ENCODE data around the gene SORT1.
"Not testable (repeated sequence)": the region's sequence is repeated elsewhere in the genome, so short reads cannot be mapped to it uniquely, and the experiment has no call there.

Gene SORT1

DNA sequence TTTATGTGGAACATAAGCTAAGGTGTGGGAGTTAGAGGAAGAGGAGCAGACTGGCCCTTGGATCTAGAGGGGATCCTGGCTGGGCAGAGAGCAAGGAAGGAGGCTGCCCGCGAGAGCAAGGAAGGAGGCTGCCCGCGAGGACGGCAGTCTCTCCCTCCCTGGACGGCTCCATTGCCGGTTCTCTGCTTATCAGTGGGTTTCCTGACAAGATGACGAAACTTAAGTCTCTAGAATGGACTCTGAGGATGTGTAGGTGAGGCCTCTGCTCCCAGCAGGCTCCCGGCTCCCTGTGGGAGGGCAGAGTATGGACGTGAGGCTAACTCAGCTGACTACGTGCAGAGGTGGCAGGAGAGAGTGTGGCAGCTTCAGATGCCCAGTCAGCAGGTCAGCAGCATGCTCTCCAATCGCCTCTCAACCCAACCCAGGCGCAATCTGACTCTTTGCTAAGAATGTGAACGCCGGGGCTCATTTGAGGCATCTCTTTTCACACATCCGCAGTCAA, 97.0 kb downstream of the SORT1 start:
- no peak for DNase-seq

DNA sequence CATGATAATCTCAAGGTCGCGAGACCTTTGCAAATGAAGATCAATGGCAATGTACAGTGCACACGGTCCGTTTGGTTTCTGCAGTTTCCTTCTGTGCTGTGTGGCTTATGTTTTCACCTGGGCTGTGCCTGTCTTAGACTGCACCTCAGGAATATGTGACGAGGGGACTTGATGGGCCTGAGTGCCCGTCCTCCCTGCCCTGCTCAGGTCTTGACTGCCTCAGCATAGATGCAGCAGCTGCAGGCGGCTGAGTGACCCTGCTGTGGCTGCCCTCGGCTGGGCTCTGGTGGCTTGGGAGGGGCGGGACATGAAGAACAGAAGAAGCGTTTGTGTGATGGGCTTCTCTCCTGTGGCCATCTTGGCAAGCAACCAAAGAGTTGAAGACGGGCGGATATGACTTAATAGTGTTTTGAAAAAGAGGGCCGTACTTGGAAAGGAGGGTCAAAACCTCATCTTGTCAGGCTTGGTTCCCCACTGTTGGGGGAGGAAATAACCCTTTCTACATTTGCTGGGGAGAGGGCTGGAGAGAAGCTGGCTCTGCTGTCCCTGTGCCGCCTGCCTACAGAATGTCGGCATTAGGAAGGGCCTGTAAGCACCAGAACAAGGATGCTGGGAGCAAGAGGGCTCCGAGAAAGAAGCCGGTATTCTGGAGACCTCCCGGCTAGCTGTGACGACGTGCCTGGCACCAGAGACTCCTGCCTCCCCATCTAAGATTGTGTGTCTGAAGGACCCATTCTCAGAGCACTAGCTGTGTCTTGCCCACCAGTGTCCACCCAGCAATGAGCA, 98.0 kb downstream of the SORT1 start:
- peak in 54 of 56 donors; percentile 40 to 95 (median 81) for DNase-seq

DNA sequence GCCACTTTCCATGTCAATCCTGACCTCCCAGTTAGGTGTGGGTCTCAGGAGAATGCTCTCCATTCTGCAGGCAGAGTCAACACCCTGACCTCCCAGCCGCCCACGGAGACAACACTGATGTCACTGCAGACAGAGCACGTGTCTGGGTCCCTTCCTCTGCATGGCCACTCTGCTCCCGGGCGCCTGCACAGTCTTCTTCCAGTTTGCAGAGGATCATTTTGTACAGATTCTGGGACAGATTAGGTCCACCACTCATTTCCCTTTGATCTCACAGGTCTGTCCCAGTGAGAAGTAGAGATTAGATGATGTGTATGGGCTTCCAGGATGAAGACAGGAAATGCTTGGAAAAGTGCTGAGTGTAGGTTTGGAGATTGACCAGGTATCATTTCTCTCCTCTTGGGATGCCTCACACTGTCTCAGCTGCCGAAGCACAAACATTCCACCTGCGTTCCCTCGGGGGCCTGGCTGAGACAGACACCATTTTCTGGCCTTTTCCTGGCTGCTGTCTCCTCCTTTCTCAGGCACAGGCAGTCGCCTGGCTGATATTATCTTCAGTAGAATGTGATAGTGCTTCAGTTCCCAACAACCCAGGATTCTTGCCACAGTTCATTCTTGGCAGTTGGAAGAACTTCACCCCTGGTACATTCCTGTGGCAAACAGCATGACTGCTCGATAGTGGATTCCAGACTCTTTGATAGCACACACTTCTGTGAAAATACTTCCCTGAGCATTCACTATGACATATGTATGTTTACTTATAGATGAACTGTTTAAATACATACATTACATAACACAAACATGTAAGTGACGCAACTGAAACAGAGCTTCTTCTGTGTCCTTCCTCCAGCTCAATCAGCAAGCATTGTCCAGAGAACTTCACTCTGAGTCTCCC, 98.8 kb downstream of the SORT1 start:
- DNase-seq = peak in 43 of 56 donors; percentile 15 to 82 (median 61)

DNA sequence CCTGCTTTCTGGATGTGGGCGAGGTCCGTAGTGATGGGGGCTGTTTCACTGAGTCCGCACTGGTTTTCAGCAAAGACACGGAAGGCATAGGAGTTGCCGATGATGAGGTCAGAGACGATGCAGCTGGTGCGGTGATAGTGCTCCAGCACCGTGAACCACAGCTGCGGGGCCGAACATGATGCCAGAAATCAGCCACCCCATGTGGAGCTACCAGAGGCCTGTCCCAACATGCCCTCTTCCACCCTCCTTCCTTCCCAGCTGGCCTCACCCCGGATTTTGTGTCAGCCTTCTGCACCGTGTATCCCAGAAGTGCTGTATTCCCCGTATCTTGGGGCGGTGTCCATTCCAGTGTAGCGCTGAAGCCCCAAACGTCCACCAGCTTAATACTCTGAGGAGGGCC, 100.9 kb downstream of the SORT1 start:
- peak in 1 of 56 donors; percentile 29 for DNase-seq

DNA sequence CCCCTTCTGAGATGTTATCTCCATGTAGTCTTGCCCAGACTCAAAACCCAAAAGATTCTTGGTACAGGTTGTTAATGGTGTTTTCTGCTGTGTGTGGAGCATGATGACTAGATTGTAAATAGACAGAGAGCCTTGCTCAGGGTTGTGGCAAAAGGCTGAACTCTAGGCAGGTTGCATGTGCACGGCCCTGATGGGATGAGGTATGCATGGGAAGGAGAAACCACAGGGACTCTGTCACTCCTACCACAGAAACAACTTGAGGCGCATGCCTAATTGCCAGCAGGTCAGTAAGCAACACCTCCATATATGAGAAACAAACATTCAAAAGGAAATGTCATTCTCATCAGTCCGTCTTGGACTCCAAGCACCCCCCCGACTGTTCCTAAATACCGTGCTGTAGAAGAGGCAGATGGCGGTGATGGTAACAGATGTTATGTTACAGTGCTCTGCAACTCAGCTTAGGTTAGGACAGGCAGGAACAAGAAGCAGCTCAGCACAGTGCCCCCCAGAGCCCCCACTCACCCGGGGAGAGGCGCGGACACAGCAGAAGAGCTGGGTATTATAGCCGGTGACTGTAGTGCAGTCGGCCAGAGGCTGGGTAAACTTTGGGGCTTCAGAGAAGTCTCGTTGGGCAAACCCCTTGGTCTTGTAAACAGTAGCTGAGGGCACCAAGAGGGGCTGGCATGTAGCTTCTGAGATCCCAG, 101.9 kb downstream of the SORT1 start:
- no peak for DNase-seq

DNA sequence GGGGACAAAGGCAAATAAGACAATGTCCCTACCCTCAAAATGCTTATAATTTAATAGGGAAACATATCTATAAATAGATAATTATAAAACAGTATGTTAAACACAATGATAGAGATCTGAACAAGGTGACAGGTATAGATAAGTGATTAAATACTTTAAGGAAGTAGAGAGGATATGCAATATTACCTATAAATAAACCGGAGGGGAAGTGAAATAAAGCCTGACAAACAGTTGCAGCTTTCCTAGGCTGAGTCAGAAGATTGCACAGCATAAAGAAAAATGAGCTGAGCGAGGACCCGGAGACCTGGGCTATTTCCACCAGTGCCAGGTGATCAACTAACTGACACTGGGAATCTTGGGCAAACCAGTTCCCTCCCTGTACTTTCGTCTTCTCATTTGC, 103.2 kb downstream of the SORT1 start:
- no peak for DNase-seq

DNA sequence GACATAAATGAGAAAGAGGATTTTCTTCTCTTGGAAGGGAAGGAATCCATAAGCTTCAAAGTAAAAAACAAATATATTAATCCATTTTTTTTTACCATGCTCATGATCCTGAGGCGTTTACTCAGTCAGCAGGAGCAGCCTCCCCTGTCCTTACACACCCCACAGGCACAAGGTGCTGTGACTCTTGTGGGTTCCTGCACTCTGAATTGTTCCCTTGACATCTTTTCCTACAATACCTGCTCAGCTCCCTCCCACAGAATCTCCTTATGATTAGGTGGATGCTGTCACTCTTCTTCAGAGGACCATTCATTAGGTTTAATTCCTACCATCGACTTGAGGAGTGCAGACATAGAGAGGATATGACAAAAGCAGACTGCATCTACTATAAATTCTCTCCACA, 104.7 kb downstream of the SORT1 start:
- DNase-seq = no peak

DNA sequence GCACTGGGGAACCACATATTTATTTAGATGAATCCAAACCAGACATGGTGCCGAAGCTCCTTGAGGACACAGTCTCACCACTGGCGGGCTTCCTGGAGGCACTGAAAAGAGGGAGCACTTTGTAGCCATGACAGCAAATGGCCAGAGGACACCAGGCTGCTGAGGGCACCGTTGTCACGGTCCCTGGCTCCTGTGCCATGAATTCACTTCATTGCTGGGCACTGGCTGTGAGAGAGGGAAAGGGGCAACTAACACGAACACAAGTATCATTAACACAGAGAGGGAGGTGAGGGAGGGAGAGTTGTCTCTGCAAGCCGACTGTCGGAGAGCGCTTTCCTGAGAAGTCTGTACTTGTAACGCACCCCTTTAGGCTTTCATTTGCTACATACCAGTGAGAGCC, 105.4 kb downstream of the SORT1 start:
- DNase-seq = peak in 1 of 56 donors; percentile 25

DNA sequence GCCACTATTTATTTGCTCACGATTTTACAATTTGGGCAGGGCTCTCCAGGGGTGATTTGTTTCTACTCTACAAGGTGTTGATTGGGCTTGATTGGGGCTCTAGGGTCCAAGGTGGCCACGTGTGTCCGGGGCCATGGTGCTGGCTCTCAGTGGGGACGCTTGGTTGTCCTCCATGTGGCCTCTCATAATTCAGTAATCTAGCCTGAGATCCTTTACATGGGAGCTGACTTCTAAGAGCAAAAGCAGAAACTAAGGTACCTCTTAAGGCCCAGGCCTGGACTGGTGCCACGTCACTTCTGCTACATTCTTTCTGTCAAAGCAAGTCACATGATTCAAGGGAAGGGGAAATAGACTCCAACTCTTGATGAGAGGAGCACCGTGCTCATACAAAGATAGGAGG, 106.7 kb downstream of the SORT1 start:
- DNase-seq = peak in 1 of 56 donors; percentile 54

DNA sequence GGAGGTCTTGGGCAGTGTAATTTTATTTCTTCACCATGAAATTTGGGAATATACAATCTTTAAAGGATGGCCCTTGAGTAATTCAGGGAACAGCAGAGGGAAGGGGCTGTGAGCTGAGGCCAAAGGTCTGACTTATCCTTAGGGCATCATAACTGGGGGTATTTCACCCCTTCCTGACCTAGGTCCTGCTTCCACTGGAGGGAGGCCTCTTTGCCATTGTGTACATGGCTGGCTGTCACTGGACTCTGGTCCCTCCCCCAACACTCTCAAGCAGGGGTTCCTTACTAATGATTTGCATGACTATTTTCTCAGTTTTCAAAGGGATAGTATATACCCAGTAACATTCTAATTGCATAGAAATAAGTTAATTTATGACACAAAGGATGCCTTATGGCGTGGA, 107.6 kb downstream of the SORT1 start:
- no peak for DNase-seq

DNA sequence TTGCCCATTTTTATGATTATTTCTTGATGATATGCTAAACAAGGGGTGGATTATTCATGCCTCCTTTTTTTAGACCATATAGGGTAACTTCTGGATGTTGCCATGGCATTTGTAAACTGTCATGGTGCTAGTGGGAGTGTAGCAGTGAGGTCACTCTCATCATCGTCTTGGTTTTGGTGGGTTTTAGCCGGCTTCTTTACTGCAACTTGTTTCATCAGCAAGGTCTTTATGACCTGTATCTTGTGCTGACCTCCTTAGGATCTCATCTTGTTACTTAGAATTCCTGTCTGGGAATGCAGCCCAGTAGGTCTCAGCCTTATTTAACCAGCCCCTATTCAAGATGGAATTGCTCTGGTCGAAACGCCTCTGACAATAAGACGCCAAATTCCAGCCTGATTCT, 111.0 kb downstream of the SORT1 start:
- DNase-seq = not testable (repeated sequence)

DNA sequence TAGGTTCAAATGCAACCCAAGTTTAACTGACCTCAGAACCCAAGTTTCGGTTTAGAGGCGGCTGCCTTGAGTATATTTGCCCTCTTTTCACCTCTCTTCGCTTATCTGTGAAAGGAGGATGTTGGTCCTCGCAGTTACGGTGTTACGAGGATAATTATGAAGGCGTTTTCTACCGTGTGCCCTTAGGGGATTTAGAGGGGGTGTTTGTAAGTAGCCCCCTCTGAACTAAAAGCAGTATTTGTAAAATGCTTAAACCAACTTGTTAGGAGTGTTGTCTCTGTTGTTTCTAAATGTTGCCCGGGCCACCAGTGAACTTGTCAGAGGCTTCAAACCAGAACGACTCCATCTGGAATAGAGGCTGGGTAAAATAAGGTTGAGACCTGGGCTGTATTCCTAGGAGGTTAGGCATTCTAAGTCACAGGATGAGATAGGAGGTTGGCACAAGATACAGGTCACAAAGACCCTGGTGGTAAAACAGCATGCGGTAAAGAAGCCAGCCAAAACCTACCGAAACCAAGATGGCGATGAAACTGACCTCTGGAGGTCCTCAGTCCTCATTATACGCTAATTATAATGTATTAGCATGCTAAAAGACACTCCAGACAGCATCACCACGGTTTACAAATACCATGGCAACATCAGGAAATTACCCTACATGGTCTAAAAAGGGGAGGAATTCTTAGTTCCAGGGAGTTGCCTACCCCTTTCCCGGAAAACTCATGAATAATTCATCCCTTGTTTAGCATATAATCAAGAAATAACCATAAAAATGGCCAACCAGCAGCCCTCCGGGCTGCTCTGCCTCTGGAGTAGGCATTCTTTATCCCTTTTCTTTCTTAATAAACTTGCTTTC, 113.7 kb downstream of the SORT1 start:
- DNase-seq = no peak

DNA sequence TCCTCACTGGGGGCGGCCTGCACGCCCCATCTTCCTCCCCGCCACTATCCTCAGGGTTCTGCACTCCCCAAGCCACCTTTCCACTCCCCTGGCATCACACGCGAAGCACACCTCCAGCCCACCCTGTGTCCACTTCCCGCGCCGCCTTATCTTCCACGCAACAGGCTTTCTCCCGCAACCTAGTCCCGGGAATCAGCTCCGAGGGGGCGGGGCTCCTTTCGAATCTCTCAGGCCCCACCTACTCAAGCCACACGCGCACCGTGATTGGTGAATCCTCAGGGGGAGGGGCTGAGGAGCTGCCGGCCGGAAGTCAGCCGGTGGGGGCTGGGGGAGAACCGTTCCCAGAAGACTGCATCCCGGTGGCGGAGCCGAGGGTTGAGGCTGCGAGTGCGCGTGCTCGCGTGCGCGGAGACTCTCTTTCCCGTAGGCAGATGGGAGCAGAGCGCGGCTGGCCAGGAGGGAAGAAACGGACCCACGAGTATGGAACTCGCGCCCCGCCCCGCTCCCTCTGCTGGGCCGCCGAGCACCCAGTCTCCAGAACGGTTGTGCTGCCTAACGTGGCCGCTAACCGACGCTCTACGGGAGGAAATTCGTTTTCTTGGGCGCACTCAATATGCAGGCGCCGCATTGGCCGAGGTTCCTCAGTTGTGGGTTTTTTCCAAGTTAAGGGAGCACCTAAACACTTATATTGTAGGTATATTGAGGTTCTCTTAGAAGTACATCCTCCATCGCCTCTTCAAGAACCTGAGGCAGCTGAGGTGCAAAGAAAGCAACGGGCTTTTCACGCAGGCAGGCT, 114.6 kb downstream of the SORT1 start, which contains the start of gene PSRC1:
Gene PSRC1, minus strand, starts transcription at position 194 of the 796 bp plus-strand sequence.
- DNase-seq = peak in 55 of 56 donors; percentile 75 to 99 (median 97)

DNA sequence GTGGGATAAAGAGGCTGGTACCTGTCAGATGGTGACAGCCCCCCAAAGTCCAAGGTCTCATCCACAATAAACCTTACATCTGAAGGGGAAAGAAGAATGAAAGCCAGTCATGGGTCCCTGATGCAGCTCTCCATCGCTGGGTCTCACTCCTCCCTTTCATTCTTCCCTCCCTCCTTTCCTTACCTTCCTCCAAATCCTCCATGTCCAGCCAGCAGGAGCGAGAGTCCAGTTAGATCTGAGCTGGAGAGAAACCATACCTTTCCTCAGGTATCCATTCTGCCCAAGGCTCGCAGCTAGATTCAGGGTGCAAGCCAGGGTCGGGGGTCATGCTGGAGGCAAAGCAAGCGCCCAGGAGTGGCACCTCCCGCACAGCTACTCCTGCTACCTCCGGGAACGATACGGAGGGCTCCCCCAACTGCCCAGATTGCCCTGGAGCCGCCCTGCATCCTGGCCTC, 115.2 kb downstream of the SORT1 start:
- no peak for DNase-seq

DNA sequence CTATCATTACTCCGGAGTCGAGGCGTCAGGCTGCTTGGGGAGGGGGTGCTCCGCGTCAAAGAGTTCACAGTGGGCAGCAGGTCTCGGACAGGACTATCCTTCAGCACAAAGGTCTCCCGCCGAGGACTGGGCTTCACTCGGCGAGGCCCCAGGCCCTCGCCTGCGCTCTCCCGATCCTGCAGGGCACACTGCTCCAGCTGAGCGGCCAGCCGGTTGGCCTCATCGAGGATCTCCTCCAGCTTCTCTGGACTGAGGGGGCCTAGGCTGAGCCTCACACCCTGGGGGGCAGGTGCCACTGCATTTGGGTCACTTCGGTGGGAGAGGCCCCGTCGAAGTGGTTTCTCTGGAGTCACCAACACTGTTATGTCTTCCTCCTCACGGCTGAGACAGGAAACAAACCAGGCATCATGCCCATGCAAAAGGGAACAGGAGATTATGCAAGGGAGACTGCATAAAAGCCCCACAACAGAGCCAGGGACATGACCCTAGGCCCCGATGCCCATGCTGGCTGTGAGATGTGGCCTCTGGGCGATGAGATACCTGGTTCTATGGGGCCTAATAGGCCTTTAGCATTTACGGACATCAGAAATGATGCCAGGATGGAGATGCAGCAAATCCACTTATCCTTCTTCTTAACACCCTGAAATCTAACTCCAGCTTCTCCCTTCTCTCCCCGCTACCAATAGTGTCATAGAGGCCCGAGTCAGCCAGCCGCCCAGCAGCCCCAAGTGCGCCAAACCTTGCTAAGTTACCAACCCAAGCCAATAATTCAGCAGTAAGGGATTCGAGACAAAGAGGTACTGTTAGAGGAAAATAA, 115.8 kb downstream of the SORT1 start:
- DNase-seq = peak in 7 of 56 donors; percentile 29 to 54 (median 37)

DNA sequence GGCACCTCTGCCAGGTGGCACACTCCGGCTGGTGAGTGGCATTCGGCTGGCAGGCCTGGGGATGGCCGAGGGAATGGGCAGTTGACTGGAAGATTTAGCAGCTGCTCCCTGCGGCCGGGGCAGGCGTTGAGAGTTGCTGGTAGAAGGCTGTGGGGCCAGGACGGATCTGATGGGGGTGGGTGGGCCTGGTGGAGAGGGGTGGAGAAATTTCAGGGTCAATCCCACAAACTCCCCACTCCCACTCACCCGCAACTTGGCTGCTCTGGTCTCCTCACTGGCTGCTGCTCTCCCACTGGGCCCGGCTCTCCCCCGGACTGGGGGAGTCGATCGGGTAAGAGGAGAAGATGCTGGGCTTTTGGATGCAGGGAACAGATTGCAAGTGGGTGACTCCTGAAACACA, 116.9 kb downstream of the SORT1 start:
- no peak for DNase-seq

DNA sequence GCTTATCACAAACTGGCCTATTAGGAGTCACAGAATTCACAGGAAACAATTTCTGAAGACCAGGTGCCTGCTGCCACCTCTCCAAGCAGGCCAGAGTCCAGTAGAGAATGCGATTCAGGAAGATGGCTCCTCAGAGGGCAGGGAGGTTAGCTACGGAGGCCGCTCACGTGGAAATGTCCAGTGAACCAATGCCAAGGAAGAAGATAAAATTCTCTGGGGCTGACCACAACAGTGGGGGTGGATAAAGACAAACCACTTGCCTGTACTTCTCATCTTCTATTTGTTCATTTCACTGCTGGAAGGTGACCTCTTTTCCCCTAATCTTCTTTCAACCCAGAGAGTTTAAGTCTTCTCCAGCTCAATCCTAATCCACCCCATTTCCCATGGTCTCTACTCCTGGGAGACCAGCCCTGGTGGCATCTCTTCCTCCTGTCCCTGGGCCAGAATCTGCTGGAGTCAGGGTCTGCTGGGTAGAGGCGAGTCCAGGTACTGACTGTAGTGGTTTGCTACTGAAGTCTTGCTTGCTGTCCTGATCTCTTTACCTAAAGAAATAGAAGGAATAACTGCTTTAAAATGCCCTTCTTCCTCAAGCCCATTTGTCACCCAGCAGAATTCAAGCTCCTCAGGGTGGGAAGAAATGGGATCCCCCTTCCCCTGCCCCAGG, 118.0 kb downstream of the SORT1 start:
- DNase-seq = no peak

Measured in amygdala (tissue), 56 donors.